ENCODE results near the gene LIG4.

- no peak for TF ChIP-seq POLR2A (IDR thresholded peaks at IDR 0.05)
- no peak for TF ChIP-seq CTCF (IDR thresholded peaks at IDR 0.05)
Measured at GRCh38 chr13:108158746-108159145, 56.6 kb downstream of the LIG4 start.

Measured in vagina (tissue), 2 donors.